Measurements from ENCODE around the gene FOXP2. TPM values are rescaled to one million over a fixed set of nuclear protein-coding genes. Genes with fewer than 3 reads are reported as not detected.
"Not testable (repeated sequence)": the region's sequence is repeated elsewhere in the genome, so short reads cannot be mapped to it uniquely, and the experiment has no call there.

The FOXP2 gene
- total and polyA plus RNA-seq, 10 donors = 0.09 to 5.9 (median 1.3) TPM

DNA sequence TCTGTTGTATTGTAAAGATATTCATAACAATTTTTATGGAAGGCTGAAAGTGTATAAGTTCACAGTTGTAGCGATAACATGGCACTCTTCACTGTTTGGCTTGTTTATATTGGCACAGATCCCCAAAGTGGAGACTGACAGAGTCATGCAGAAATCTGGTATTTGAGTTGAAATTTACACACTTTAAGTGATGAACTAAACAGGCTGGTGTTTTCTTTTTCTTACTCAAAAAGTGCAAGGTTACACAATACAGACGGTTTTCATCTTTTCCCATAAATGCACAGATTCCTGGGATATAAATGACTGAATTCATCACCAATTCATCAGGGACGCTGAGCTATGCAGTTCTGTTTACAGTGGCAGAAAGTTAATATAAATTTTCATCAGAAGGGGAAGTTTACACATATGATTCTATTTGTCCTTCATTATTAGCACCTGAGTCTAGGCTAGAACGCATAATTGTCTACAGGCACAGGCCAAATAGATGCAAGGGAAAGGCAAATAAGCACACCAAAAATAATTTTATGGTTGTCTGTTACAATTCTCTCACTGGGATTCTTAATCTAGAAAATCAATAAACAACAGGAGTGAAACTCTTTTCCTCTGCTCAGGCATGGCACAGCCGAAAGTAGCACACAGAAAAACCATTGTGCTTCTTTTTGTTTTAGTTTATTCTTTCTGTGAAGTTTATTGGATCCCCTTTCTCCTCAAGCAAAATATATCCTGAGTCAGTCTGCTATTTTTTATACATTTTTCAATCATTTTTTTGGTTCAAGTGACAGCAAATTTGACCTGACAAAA is 88.0 kb downstream of the FOXP2 start:
- Histone ChIP-seq H3K4me3 (no peak overlapping the region), H3K36me3 (no peaks in the 10 kb centered on the region), H3K9me3 (no peaks in the 10 kb centered on the region), H3K4me1 (no peaks in the 10 kb centered on the region), H3K27ac (no peak overlapping the region), H3K27me3 (replicated peaks in 1 of 7) (no peaks in the 10 kb centered on the region)
- WGBS, 5 donors = 55 to 75% (median 68%) methylated on average over 5 of the region's 5 CpGs
- TF ChIP-seq POLR2AphosphoS5 (IDR thresholded peaks at IDR 0.05) = no peak
- TF ChIP-seq, protein P1, sequence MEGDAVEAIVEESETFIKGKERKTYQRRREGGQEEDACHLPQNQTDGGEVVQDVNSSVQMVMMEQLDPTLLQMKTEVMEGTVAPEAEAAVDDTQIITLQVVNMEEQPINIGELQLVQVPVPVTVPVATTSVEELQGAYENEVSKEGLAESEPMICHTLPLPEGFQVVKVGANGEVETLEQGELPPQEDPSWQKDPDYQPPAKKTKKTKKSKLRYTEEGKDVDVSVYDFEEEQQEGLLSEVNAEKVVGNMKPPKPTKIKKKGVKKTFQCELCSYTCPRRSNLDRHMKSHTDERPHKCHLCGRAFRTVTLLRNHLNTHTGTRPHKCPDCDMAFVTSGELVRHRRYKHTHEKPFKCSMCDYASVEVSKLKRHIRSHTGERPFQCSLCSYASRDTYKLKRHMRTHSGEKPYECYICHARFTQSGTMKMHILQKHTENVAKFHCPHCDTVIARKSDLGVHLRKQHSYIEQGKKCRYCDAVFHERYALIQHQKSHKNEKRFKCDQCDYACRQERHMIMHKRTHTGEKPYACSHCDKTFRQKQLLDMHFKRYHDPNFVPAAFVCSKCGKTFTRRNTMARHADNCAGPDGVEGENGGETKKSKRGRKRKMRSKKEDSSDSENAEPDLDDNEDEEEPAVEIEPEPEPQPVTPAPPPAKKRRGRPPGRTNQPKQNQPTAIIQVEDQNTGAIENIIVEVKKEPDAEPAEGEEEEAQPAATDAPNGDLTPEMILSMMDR (IDR thresholded peaks at IDR 0.05 in 8 of 11, conservative IDR thresholded peaks at IDR 0.05 in 3 of 11) = no peak
- TF ChIP-seq POLR2A (IDR thresholded peaks at IDR 0.05) = no peak
- intact Hi-C loops (cut with DNase I; ENCODE audit: low total_unique reads) = no loop called here
- no peak for DNase-seq

DNA sequence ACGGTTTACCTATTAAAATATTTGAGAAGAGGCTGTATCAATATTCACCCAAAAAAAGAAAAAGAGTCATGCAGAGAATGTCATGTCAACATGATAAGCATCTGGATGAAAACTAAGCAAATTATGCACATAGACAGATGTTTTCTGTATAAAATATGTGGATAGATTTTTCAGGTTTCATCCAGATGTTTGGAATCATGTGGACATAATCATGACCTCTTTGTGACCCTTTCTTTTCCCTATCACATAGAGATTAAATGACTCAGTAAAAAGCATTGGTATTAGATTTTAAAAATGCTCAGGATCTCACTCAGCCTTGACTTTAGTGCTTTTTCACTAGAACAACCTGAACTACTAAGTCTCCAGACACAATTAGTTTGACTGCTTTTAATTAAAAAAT is 90.0 kb downstream of the FOXP2 start:
- Histone ChIP-seq H3K27me3 (replicated peaks in 1 of 7) (no peaks in the 10 kb centered on the region), H3K36me3 (no peaks in the 10 kb centered on the region), H3K4me3 (no peak overlapping the region), H3K4me1 (no peaks in the 10 kb centered on the region), H3K9me3 (no peaks in the 10 kb centered on the region), H3K27ac (no peak overlapping the region)
- intact Hi-C loops (cut with DNase I; ENCODE audit: low total_unique reads) = no loop called here
- DNase-seq = no peak
- no peak for TF ChIP-seq POLR2AphosphoS5 (IDR thresholded peaks at IDR 0.05)
- TF ChIP-seq POLR2A (IDR thresholded peaks at IDR 0.05) = no peak
- TF ChIP-seq, protein P1 (IDR thresholded peaks at IDR 0.05 in 8 of 11, conservative IDR thresholded peaks at IDR 0.05 in 3 of 11) = no peak
- 69 to 86% (median 81%) methylated on average over 1 of the region's 1 CpG for WGBS, 5 donors

- no peak for TF ChIP-seq POLR2A (IDR thresholded peaks at IDR 0.05)
- TF ChIP-seq, protein P1 (IDR thresholded peaks at IDR 0.05 in 8 of 11, conservative IDR thresholded peaks at IDR 0.05 in 3 of 11) = no peak
- no peak for TF ChIP-seq POLR2AphosphoS5 (IDR thresholded peaks at IDR 0.05)
- no peaks in the 10 kb centered on the region for H3K36me3 ChIP-seq
- no peaks in the 10 kb centered on the region for H3K27me3 ChIP-seq (replicated peaks in 1 of 7)
- H3K4me3 ChIP-seq = no peak overlapping the region
- peaks cover 0 to 11% (median 0%) of the 10 kb centered on the region in 8 donors for H3K9me3 ChIP-seq
- intact Hi-C loops (cut with DNase I; ENCODE audit: low total_unique reads) = no loop called here
- no peaks in the 10 kb centered on the region for H3K4me1 ChIP-seq
- no peak for DNase-seq
- WGBS, 5 donors = 76 to 97% (median 88%) methylated on average over 1 of the region's 1 CpG
- H3K27ac ChIP-seq = no peak overlapping the region
Observed at GRCh38 chr7:114507381-114507780, 92.8 kb downstream of the FOXP2 start.

DNA sequence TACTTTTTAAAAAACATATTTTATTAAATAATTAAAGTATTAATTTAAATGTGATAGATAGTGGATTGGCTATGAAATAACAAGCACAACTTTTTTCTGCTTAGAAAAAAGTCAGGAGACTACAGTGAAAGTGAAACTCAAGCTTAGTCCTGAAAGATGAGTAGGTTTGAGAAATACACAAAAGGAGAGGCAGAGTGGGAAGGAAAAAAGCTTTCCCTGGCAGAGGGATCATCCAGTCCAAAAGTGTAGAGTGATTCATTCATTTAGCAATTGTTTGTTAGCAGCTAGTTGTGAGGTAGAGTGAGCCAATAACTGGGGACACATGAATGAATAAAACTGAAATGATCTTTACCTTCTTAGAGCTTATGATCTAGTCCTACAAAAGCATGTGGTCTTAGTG is 93.5 kb downstream of the FOXP2 start:
- Histone ChIP-seq H3K27me3 (replicated peaks in 1 of 7) (no peaks in the 10 kb centered on the region), H3K27ac (no peak overlapping the region), H3K36me3 (no peaks in the 10 kb centered on the region), H3K4me1 (no peaks in the 10 kb centered on the region), H3K4me3 (no peak overlapping the region), H3K9me3 (peaks cover 0 to 11% (median 0%) of the 10 kb centered on the region in 8 donors)
- intact Hi-C loops (cut with DNase I; ENCODE audit: low total_unique reads) = no loop called here
- no peak for TF ChIP-seq POLR2A (IDR thresholded peaks at IDR 0.05)
- TF ChIP-seq, protein P1 (IDR thresholded peaks at IDR 0.05 in 8 of 11, conservative IDR thresholded peaks at IDR 0.05 in 3 of 11) = no peak
- no peak for DNase-seq

GRCh38 chr7:114510824-114511223 is 96.2 kb downstream of the FOXP2 start:
- WGBS, 5 donors = 84 to 93% (median 91%) methylated on average over 1 of the region's 1 CpG

More at GRCh38 chr7:114510824-114511223, 96.2 kb downstream of the FOXP2 start:
- DNase-seq; intact Hi-C loops (cut with DNase I; ENCODE audit: low total_unique reads); H3K27me3 ChIP-seq (replicated peaks in 1 of 7); H3K36me3 ChIP-seq; H3K4me3 ChIP-seq; H3K27ac ChIP-seq; H3K4me1 ChIP-seq: not testable (repeated sequence)
- H3K9me3 ChIP-seq = peaks cover 0 to 11% (median 0%) of the 10 kb centered on the region in 8 donors
